B cell (primary cell): Measurements from ENCODE around the gene MFF. TPM values are rescaled to one million over a fixed set of nuclear protein-coding genes. Genes with fewer than 3 reads are reported as not detected.
A peak's percentile ranks its signal among the peaks of the same experiment; 100 is the strongest.

Experiments used
- ATAC-seq: fragments of 200-7000 bp; cut with Tn5 transposase; one replicate; pipeline ENCODE4 v1.10.0; 2021; ENCODE audit warnings: low read depth, mild to moderate bottlenecking, moderate number of reproducible peaks, moderate library complexity
- CTCF ChIA-PET: fragments of 350-600 bp; sonication (Branson Sonifier 250); formaldehyde crosslinking; loops from one replicate; lab custom pipeline; 2021; ENCODE audit warnings: antibody characterized with exemption, inconsistent platforms; lab: Charles Lee
- POLR2A ChIA-PET: fragments of 350-600 bp; sonication (Branson Sonifier 250); formaldehyde crosslinking; loops from one replicate; lab custom pipeline; 2021; ENCODE audit warnings: antibody characterized with exemption; lab: Charles Lee
- DNase-seq: peaks from one replicate; pipeline ENCODE4 v3.0.0; 2013
- H2AFZ ChIP-seq: 2 replicates; pipeline ENCODE4 v1.6.1; 2012; ENCODE audit warnings: mild to moderate bottlenecking, low read depth, low read length; ENCODE audit not compliant: insufficient read depth, poor library complexity, severe bottlenecking
- H3K27ac ChIP-seq, 2 donors: 1 replicate in 1 of 2; 2 replicates in 1 of 2; pipeline ENCODE4 v1.5.1; 2012 to 2013; ENCODE audit warnings: low read length in 2 of 2, mild to moderate bottlenecking in 2 of 2, moderate library complexity in 1 of 2
- H3K27me3 ChIP-seq, 4 experiments: fragments of 200-600 bp in 1 of 4; sonication (generic) in 1 of 4; replicated peaks in 1 of 4; 1 replicate in 2 of 4; 2 replicates in 2 of 4; pipeline versions ENCODE4 v1.6.1 to v1.7.0; 2013 to 2016; ENCODE audit warnings: low read length in 3 of 4, mild to moderate bottlenecking in 2 of 4, mixed read lengths in 1 of 4, moderate library complexity in 1 of 4; ENCODE audit not compliant: insufficient read depth in 4 of 4, control insufficient read depth in 3 of 4; ENCODE audit errors: control extremely low read depth in 1 of 4
- H3K36me3 ChIP-seq, 2 experiments: replicated peaks in 1 of 2; 1 replicate in 1 of 2; 2 replicates in 1 of 2; pipeline versions ENCODE4 v1.6.1 to v1.7.1; 2013; ENCODE audit warnings: low read length in 1 of 2; ENCODE audit not compliant: insufficient read depth in 2 of 2, control insufficient read depth in 1 of 2; ENCODE audit errors: control extremely low read depth in 1 of 2, extremely low read depth in 1 of 2
- H3K4me1 ChIP-seq, 2 donors: fragments of 200-600 bp in 1 of 2; sonication (generic) in 1 of 2; 1 replicate in 1 of 2; 2 replicates in 1 of 2; pipeline versions ENCODE4 v1.5.1 to v1.6.1; 2013 to 2017; ENCODE audit warnings: low read length in 2 of 2; ENCODE audit not compliant: control insufficient read depth in 2 of 2, insufficient read depth in 2 of 2
- H3K4me2 ChIP-seq: replicated peaks from 2 replicates; pipeline ENCODE3; 2012; ENCODE audit warnings: mild to moderate bottlenecking, low read depth, low read length; ENCODE audit not compliant: poor library complexity, severe bottlenecking
- H3K4me3 ChIP-seq, 5 experiments: fragments of 200-600 bp in 1 of 5; sonication (generic) in 1 of 5; 1 replicate in 3 of 5; 2 replicates in 2 of 5; pipeline versions ENCODE4 v1.5.1 to v1.7.0; 2011 to 2016; ENCODE audit warnings: low read length in 4 of 5, mild to moderate bottlenecking in 4 of 5, low read depth in 2 of 5, control low read depth in 1 of 5, moderate library complexity in 1 of 5; ENCODE audit not compliant: insufficient read depth in 1 of 5; ENCODE audit errors: control extremely low read depth in 1 of 5, extremely low read depth in 1 of 5
- H3K79me2 ChIP-seq: fragments of 200-600 bp; sonication (generic); one replicate; pipeline ENCODE4 v1.6.0; 2016; ENCODE audit warnings: low read length; ENCODE audit not compliant: control insufficient read depth, insufficient read depth
- H3K9ac ChIP-seq: fragments of 200-600 bp; sonication (generic); 2 replicates; pipeline ENCODE4 v1.6.1; 2017; ENCODE audit warnings: mild to moderate bottlenecking, low read length, moderate library complexity
- H3K9me3 ChIP-seq, 3 donors: one replicate each; pipeline versions ENCODE4 v1.6.1 to v1.7.1; 2013; ENCODE audit warnings: low read length in 2 of 3; ENCODE audit not compliant: control insufficient read depth in 2 of 3, insufficient read depth in 1 of 3; ENCODE audit errors: control extremely low read depth in 1 of 3
- H4K20me1 ChIP-seq: 2 replicates; pipeline ENCODE4 v1.6.0; 2012; ENCODE audit warnings: mild to moderate bottlenecking, low read length; ENCODE audit not compliant: insufficient read depth, control insufficient read depth, poor library complexity, severe bottlenecking
- H3K27ac Mint-ChIP-seq: one replicate; pipeline ENCODE4 v1.8.0; 2021; ENCODE audit warnings: mixed read lengths
- H3K27me3 Mint-ChIP-seq: one replicate; pipeline ENCODE4 v1.8.0; 2021; ENCODE audit warnings: mixed read lengths
- H3K4me1 Mint-ChIP-seq: one replicate; pipeline ENCODE4 v1.8.0; 2021; ENCODE audit warnings: mixed read lengths
- H3K4me3 Mint-ChIP-seq: one replicate; pipeline ENCODE4 v1.8.0; 2021; ENCODE audit warnings: mixed read lengths
- H3K9me3 Mint-ChIP-seq: one replicate; pipeline ENCODE4 v1.8.0; 2022; ENCODE audit warnings: mixed read lengths; ENCODE audit not compliant: insufficient read depth
- CTCF ChIP-seq: fragments of 200-600 bp; IDR thresholded peaks from one replicate; pipeline ENCODE4 v1.8.0; 2022; ENCODE audit warnings: antibody characterized with exemption, mild to moderate bottlenecking
- EZH2 ChIP-seq: IDR thresholded peaks from 2 replicates; pipeline ENCODE4 v1.6.1; 2012; ENCODE audit warnings: borderline replicate concordance, low read depth, mild to moderate bottlenecking, moderate library complexity, low read length; ENCODE audit not compliant: insufficient read depth, poor library complexity, severe bottlenecking
- WGBS: methylation state at CpG from one replicate; pipeline ENCODE4 v1.1.5; 2013; ENCODE audit warnings: missing lambda C conversion rate; ENCODE audit not compliant: insufficient coverage; 5-methylcytosine and 5-hydroxymethylcytosine counted together
- intact Hi-C: fragments of 100-400 bp; cut with micrococcal nuclease; formaldehyde crosslinking; loops from one replicate; pipeline ENCODE4 v1.10.0; 2022
- polyA plus RNA-seq: library from polyadenylated mRNA; depleted of rRNA; stranded (reverse); fragments of >200 nt; gene quantifications from 2 replicates; pipeline ENCODE4 v1.2.3, GENCODE V29; 2012
- total RNA-seq, 2 donors: library from RNA; stranded (reverse); fragments of 120-200 nt in 1 of 2; gene quantifications; 1 replicate in 1 of 2; 2 replicates in 1 of 2; pipeline versions ENCODE4 v1.2.3 to v1.2.4, GENCODE V29; 2013 to 2022

Gene MFF
- total and polyA plus RNA-seq, 2 donors (not counting 1 experiment from before 2014, with no cell fraction given), result 55.0 to 70.4 TPM

GRCh38 chr2:227388537-227389011 lies 63.5 kb downstream of the MFF start:
- H3K4me3 ChIP-seq, result no peak overlapping the region
- no peak for DNase-seq
- H3K36me3 ChIP-seq, result no peaks in the 10 kb centered on the region
- H3K4me1 Mint-ChIP-seq, result peaks cover 42% of the 10 kb centered on the region
- H3K79me2 ChIP-seq, result no peaks in the 10 kb centered on the region
- CTCF ChIA-PET, result no interaction called here
- H3K9ac ChIP-seq, result no peak overlapping the region
- POLR2A ChIA-PET, result no interaction called here
- no peaks in the 10 kb centered on the region for H3K9me3 Mint-ChIP-seq
- no peak for ATAC-seq
- intact Hi-C loops, result loop anchor here (10.0 kb wide), 1 partner anchor 64 kb away; the partner anchor contains the start of gene MFF
- H3K4me2 ChIP-seq, result no peak overlapping the region
- H3K4me3 Mint-ChIP-seq, result no peak overlapping the region
- no CpG with 5 or more reads among the region's 7 CpGs for WGBS
- H3K4me1 ChIP-seq, result peaks cover 29 to 39% of the 10 kb centered on the region in 2 donors
- TF ChIP-seq CTCF (no peak), EZH2 (no peak)
- H4K20me1 ChIP-seq, result no peaks in the 10 kb centered on the region
- H2AFZ ChIP-seq, result no peak overlapping the region
- H3K9me3 ChIP-seq, result no peaks in the 10 kb centered on the region
- H3K27ac Mint-ChIP-seq, result peak overlapping the region; percentile 63
- H3K27ac ChIP-seq, result no peak overlapping the region
- H3K27me3 Mint-ChIP-seq, result no peaks in the 10 kb centered on the region
- no peaks in the 10 kb centered on the region for H3K27me3 ChIP-seq

GRCh38 chr2:227389231-227389630 lies 64.2 kb downstream of the MFF start:
- intact Hi-C loops, result loop anchor here (10.0 kb wide), 1 partner anchor 64 kb away; the partner anchor contains the start of gene MFF
- ChIA-PET POLR2A (no interaction called here), CTCF (no interaction called here)
- no peak for TF ChIP-seq EZH2
- no peak for TF ChIP-seq CTCF
- Mint-ChIP-seq H3K9me3 (no peaks in the 10 kb centered on the region), H3K4me3 (no peak overlapping the region), H3K27me3 (no peaks in the 10 kb centered on the region), H3K4me1 (peaks cover 44% of the 10 kb centered on the region), H3K27ac (no peak overlapping the region)
- Histone ChIP-seq H3K4me3 (no peak overlapping the region), H2AFZ (no peak overlapping the region), H3K9ac (no peak overlapping the region), H3K9me3 (no peaks in the 10 kb centered on the region), H3K27me3 (no peaks in the 10 kb centered on the region), H3K79me2 (no peaks in the 10 kb centered on the region), H3K27ac (no peak overlapping the region), H3K4me2 (no peak overlapping the region), H4K20me1 (no peaks in the 10 kb centered on the region), H3K4me1 (peaks cover 35 to 45% of the 10 kb centered on the region in 2 donors), H3K36me3 (no peaks in the 10 kb centered on the region)
- DNase-seq (no peak), ATAC-seq (no peak)
- no CpG with 5 or more reads among the region's 3 CpGs for WGBS
